Panc1 (cell line): Measurements from ENCODE around the gene TMEM117. TPM values are rescaled to one million over a fixed set of nuclear protein-coding genes. Genes with fewer than 3 reads are reported as not detected.

ENCODE experiments used
- ATAC-seq: fragments of 200-7000 bp; cut with Tn5 transposase; 2 replicates; pipeline ENCODE4 v1.9.1; 2020; ENCODE audit warnings: mild to moderate bottlenecking, moderate library complexity
- BruUV-seq: library from RNA; stranded (reverse); fragments of 400-500 nt; replicated peaks from 2 replicates; lab custom pipeline; 2021; lab: Mats Ljungman, UMichigan
- CTCF ChIA-PET: fragments of 300-600 bp; sonication (Branson Sonifier 250); formaldehyde crosslinking; loops from one replicate; lab custom pipeline; 2022; ENCODE audit warnings: antibody characterized with exemption; lab: Charles Lee
- POLR2A ChIA-PET: fragments of 300-600 bp; sonication (Branson Sonifier 250); formaldehyde crosslinking; loops from one replicate; lab custom pipeline; 2022; ENCODE audit warnings: antibody characterized with exemption; lab: Charles Lee
- DNase-seq: peaks from one replicate; pipeline ENCODE4 v3.0.0-alpha.2; 2010; ENCODE audit warnings: low read depth, low spot score
- H3K27ac ChIP-seq: 2 replicates; pipeline ENCODE4 v1.5.1; 2011; ENCODE audit warnings: mild to moderate bottlenecking, low read length, inconsistent platforms
- H3K27me3 ChIP-seq: fragments of 200-500 bp; sonication (Bioruptor generic); 2 replicates; pipeline ENCODE4 v1.6.0; 2014; ENCODE audit warnings: low read length, inconsistent platforms; ENCODE audit not compliant: control insufficient read depth, insufficient read depth
- H3K36me3 ChIP-seq: fragments of 200-500 bp; sonication (Bioruptor generic); 2 replicates; pipeline ENCODE4 v1.5.1; 2014; ENCODE audit warnings: inconsistent platforms, mild to moderate bottlenecking, low read length, moderate library complexity; ENCODE audit not compliant: control insufficient read depth, insufficient read depth
- H3K4me1 ChIP-seq: 2 replicates; pipeline ENCODE4 v1.5.1; 2011; ENCODE audit warnings: inconsistent platforms, mild to moderate bottlenecking, low read length, moderate library complexity; ENCODE audit not compliant: control insufficient read depth, insufficient read depth
- H3K4me3 ChIP-seq, 2 experiments: 2 replicates each; pipeline ENCODE4 v1.5.1; 2011 to 2012; ENCODE audit warnings: low read depth in 2 of 2, low read length in 2 of 2, mild to moderate bottlenecking in 2 of 2, inconsistent platforms in 1 of 2, moderate library complexity in 1 of 2
- H3K9me3 ChIP-seq: fragments of 200-500 bp; sonication (Bioruptor generic); 2 replicates; pipeline ENCODE4 v1.5.1; 2014; ENCODE audit warnings: low read depth, mild to moderate bottlenecking, inconsistent platforms, low read length, moderate library complexity; ENCODE audit not compliant: control insufficient read depth, insufficient read depth
- CTCF ChIP-seq: fragments of 450-650 bp; IDR thresholded peaks from 2 replicates; pipeline ENCODE4 v1.5.1; 2017; ENCODE audit warnings: mild to moderate bottlenecking
- POLR2AphosphoS5 ChIP-seq: IDR thresholded peaks from 2 replicates; pipeline ENCODE4 v1.6.1; 2012; ENCODE audit warnings: mild to moderate bottlenecking, low read depth, low read length, moderate library complexity
- REST ChIP-seq, 2 experiments: IDR thresholded peaks; 2 replicates each; pipeline ENCODE4 v1.6.1; 2011 to 2012; ENCODE audit warnings: low read depth in 2 of 2, control low read depth in 1 of 2, low read length in 1 of 2, mild to moderate bottlenecking in 1 of 2, moderate library complexity in 1 of 2; ENCODE audit not compliant: insufficient read depth in 1 of 2
- SIN3A ChIP-seq: IDR thresholded peaks from 2 replicates; pipeline ENCODE4 v1.6.1; 2012; ENCODE audit warnings: low read depth, mild to moderate bottlenecking, low read length, moderate library complexity, borderline replicate concordance; ENCODE audit not compliant: insufficient read depth
- TCF7L2 ChIP-seq: IDR thresholded peaks from 2 replicates; pipeline ENCODE4 v1.6.1; 2011; ENCODE audit warnings: mild to moderate bottlenecking, low read depth, low read length, inconsistent platforms
- in situ Hi-C: cut with HindIII; loops from 2 replicates; pipeline ENCODE4 v1.10.0; 2016; ENCODE audit warnings: low sequenced_read_pairs, low pct_unique_long_range_greater_than_20kb
- intact Hi-C: fragments of 100-400 bp; cut with micrococcal nuclease; formaldehyde crosslinking; loops from one replicate; pipeline ENCODE4 v1.10.0; 2022; ENCODE audit not compliant: unreplicated experiment
- total RNA-seq: library from RNA; stranded (reverse); gene quantifications from one replicate; pipeline ENCODE4 v1.2.1, GENCODE V29; 2021; ENCODE audit not compliant: unreplicated experiment

Gene TMEM117
- total RNA-seq, 1 experiment from 2014 or later: 5.5 TPM

- no peak for ATAC-seq
- Histone ChIP-seq H3K4me3 (no peak overlapping the region), H3K27ac (no peak overlapping the region), H3K4me1 (no peaks in the 10 kb centered on the region), H3K36me3 (no peaks in the 10 kb centered on the region), H3K9me3 (no peaks in the 10 kb centered on the region), H3K27me3 (no peaks in the 10 kb centered on the region)
- no TSS peak for BruUV-seq
- DNase-seq: no peak
- CTCF ChIA-PET: no interaction called here
- intact Hi-C loops: no loop called here
- in situ Hi-C loops: no loop called here
- POLR2A ChIA-PET: no interaction called here
- TF ChIP-seq TCF7L2 (no peak), POLR2AphosphoS5 (no peak), CTCF (no peak), SIN3A (no peak), REST (IDR thresholded peaks at IDR 0.05; ENCODE audit: insufficient read depth in 1 of 2, low read depth in 2 of 2, low read length in 1 of 2) (no peak)
Observed at GRCh38 chr12:44078273-44078672, 242.4 kb downstream of the TMEM117 start.

GRCh38 chr12:44088647-44089046 is 252.8 kb downstream of the TMEM117 start:
- intact Hi-C loops: no loop called here
- no peaks in the 10 kb centered on the region for H3K4me1 ChIP-seq
- TF ChIP-seq SIN3A: no peak
- TF ChIP-seq CTCF: no peak
- no peak for TF ChIP-seq TCF7L2
- TF ChIP-seq POLR2AphosphoS5: no peak
- no peak for TF ChIP-seq REST (IDR thresholded peaks at IDR 0.05; ENCODE audit: insufficient read depth in 1 of 2, low read depth in 2 of 2, low read length in 1 of 2)
- 0 out of 2 replicates have a peak, but pooled peaks cover 2% of the 10 kb centered on the region for H3K9me3 ChIP-seq
- H3K27me3 ChIP-seq: no peaks in the 10 kb centered on the region
- ChIA-PET CTCF (interaction anchor here (0.8 kb wide), 1 partner anchor 1320 kb away, joined by 3 read pairs; no protein-coding TSS in a partner anchor), POLR2A (no interaction called here)
- BruUV-seq: no TSS peak
- no peaks in the 10 kb centered on the region for H3K36me3 ChIP-seq
- no peak overlapping the region for H3K4me3 ChIP-seq
- no peak for DNase-seq
- ATAC-seq: no peak
- in situ Hi-C loops: no loop called here
- no peak overlapping the region for H3K27ac ChIP-seq
